ENCODE data around the gene ZNF562.
"Not testable (repeated sequence)": the region's sequence is repeated elsewhere in the genome, so short reads cannot be mapped to it uniquely, and the experiment has no call there.

ZNF562 gene

GRCh38 chr19:9668544-9668943 is 6.4 kb downstream of the ZNF562 start:
- no peak for TF ChIP-seq CTCF (IDR thresholded peaks at IDR 0.05; ENCODE audit: low read length, missing control alignments)
- no peak overlapping the region for H3K4me3 ChIP-seq (replicated peaks; ENCODE audit: low read depth, low read length)
- no peak for DNase-seq (ENCODE audit: low read depth)

- no peak overlapping the region for H3K4me3 ChIP-seq (replicated peaks; ENCODE audit: low read depth, low read length)
- TF ChIP-seq CTCF (IDR thresholded peaks at IDR 0.05; ENCODE audit: low read length, missing control alignments) = no peak
- DNase-seq (ENCODE audit: low read depth) = no peak
These were observed 7.0 kb downstream of the ZNF562 start for GRCh38 chr19:9667898-9668297.

- TF ChIP-seq CTCF (IDR thresholded peaks at IDR 0.05; ENCODE audit: low read length, missing control alignments) = no peak
- H3K4me3 ChIP-seq (replicated peaks; ENCODE audit: low read depth, low read length) = no peak overlapping the region
- DNase-seq (ENCODE audit: low read depth) = no peak
These were observed 16.1 kb downstream of the ZNF562 start for GRCh38 chr19:9658769-9659168.

GRCh38 chr19:9653066-9653555 is 21.8 kb downstream of the ZNF562 start:
- DNase-seq (ENCODE audit: low read depth); H3K4me3 ChIP-seq (replicated peaks; ENCODE audit: low read depth, low read length): not testable (repeated sequence)

- DNase-seq (ENCODE audit: low read depth); H3K4me3 ChIP-seq (replicated peaks; ENCODE audit: low read depth, low read length): not testable (repeated sequence)
These were observed 23.4 kb downstream of the ZNF562 start for GRCh38 chr19:9651464-9651863.

GRCh38 chr19:9650345-9650744 is 24.6 kb downstream of the ZNF562 start:
- H3K4me3 ChIP-seq (replicated peaks; ENCODE audit: low read depth, low read length) = no peak overlapping the region
- no peak for TF ChIP-seq CTCF (IDR thresholded peaks at IDR 0.05; ENCODE audit: low read length, missing control alignments)
- no peak for DNase-seq (ENCODE audit: low read depth)

- no peak for TF ChIP-seq CTCF (IDR thresholded peaks at IDR 0.05; ENCODE audit: low read length, missing control alignments)
- no peak overlapping the region for H3K4me3 ChIP-seq (replicated peaks; ENCODE audit: low read depth, low read length)
- no peak for DNase-seq (ENCODE audit: low read depth)
These were observed 29.4 kb downstream of the ZNF562 start for GRCh38 chr19:9645472-9645871.

- no peak for DNase-seq (ENCODE audit: low read depth)
- no peak overlapping the region for H3K4me3 ChIP-seq (replicated peaks; ENCODE audit: low read depth, low read length)
- no peak for TF ChIP-seq CTCF (IDR thresholded peaks at IDR 0.05; ENCODE audit: low read length, missing control alignments)
These were observed 30.4 kb downstream of the ZNF562 start for GRCh38 chr19:9644472-9644871.
